SU-DHL-6 (cell line): ENCODE measurements around the gene PLXNB1.

ENCODE experiments used
- EZH2phosphoT487 ChIP-seq: fragments of 200-600 bp; sonication (generic), shearing (Covaris generic); conservative IDR thresholded peaks from 2 replicates; pipeline ENCODE4 v1.6.1; 2018; ENCODE audit warnings: mild to moderate bottlenecking, antibody characterized with exemption, low read length, moderate library complexity, mixed read lengths
- TF ChIP-seq, protein P1 (sequence below): fragments of 200-600 bp; sonication (generic); IDR thresholded peaks from one replicate; pipeline ENCODE4 v1.5.1; 2017; ENCODE audit warnings: antibody characterized with exemption, mild to moderate bottlenecking, low read length, moderate library complexity; ENCODE audit not compliant: insufficient read depth, poor library complexity, severe bottlenecking

- TF ChIP-seq, protein P1, sequence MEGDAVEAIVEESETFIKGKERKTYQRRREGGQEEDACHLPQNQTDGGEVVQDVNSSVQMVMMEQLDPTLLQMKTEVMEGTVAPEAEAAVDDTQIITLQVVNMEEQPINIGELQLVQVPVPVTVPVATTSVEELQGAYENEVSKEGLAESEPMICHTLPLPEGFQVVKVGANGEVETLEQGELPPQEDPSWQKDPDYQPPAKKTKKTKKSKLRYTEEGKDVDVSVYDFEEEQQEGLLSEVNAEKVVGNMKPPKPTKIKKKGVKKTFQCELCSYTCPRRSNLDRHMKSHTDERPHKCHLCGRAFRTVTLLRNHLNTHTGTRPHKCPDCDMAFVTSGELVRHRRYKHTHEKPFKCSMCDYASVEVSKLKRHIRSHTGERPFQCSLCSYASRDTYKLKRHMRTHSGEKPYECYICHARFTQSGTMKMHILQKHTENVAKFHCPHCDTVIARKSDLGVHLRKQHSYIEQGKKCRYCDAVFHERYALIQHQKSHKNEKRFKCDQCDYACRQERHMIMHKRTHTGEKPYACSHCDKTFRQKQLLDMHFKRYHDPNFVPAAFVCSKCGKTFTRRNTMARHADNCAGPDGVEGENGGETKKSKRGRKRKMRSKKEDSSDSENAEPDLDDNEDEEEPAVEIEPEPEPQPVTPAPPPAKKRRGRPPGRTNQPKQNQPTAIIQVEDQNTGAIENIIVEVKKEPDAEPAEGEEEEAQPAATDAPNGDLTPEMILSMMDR, result no peak
- TF ChIP-seq EZH2phosphoT487, result no peak
Measured at GRCh38 chr3:48456456-48456855, 26.6 kb upstream of the PLXNB1 start.
